ENCODE data around the gene CLEC2B. TPM values are rescaled to one million over a fixed set of nuclear protein-coding genes. Genes with fewer than 3 reads are reported as not detected.
A peak's percentile ranks its signal among the peaks of the same experiment; 100 is the strongest.

The CLEC2B gene
- total RNA-seq (2022) = 0.51 TPM in 1 of 2 replicates, not detected in the other
- Bru-seq, nascent RNA = percentile 13 among the genes with signal in this experiment
- not detected for BruChase-seq, experiment 1, labeled RNA remaining after a 6-hour chase
- not detected for BruChase-seq, experiment 2, labeled RNA remaining after a 2-hour chase
- long read RNA-seq = 0 reads

DNA sequence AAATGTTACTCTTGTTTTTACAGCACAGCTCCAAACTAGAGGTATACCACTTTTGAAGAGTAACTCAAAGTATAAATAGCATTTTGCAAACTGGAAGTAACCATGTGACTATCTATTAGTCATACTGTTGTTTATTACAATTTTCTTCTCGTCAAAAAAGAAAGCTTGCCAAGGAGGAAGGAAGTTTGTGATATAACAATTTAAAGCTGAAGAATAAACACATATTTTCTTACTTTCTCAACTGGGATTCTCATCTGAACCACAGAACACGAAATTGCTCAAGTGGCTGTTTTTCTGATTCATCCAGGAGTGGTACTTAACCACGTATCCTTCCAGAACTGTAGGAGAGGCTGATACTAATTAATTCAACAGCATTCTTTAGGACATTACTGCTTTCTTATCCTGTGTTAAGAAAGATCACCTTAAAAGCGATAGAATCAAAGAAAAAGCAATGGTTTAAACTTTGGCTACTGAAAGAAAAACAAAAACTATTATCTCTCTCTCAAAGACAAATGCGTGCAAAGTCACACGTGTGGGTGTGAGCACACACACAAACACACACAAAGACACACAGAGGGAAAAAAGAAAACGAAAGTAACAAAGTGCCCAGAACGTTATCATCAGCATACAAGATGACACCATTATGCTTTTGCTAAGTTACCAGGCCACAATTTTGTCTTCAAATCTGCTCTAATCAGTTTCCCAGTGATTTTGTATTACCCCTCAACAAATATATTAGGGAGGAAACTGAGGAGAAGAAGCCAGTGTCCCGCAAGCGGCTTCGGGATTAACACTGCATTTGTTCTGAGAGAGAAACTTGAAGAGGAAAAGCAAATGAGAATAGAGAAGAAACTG, at the start of gene CLEC2B:
CLEC2B (minus strand) TSS at position 48 of the 855 bp plus-strand sequence.
- TF ChIP-seq, protein P1, sequence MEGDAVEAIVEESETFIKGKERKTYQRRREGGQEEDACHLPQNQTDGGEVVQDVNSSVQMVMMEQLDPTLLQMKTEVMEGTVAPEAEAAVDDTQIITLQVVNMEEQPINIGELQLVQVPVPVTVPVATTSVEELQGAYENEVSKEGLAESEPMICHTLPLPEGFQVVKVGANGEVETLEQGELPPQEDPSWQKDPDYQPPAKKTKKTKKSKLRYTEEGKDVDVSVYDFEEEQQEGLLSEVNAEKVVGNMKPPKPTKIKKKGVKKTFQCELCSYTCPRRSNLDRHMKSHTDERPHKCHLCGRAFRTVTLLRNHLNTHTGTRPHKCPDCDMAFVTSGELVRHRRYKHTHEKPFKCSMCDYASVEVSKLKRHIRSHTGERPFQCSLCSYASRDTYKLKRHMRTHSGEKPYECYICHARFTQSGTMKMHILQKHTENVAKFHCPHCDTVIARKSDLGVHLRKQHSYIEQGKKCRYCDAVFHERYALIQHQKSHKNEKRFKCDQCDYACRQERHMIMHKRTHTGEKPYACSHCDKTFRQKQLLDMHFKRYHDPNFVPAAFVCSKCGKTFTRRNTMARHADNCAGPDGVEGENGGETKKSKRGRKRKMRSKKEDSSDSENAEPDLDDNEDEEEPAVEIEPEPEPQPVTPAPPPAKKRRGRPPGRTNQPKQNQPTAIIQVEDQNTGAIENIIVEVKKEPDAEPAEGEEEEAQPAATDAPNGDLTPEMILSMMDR (IDR thresholded peaks at IDR 0.05; ENCODE audit: unreplicated experiment) = no peak
- Mint-ChIP-seq H3K27me3 (ENCODE audit: unreplicated experiment) (no peaks in the 10 kb centered on the region), H3K4me1 (ENCODE audit: low read depth, unreplicated experiment) (peaks cover 8% of the 10 kb centered on the region), H3K4me3 (ENCODE audit: low read depth, unreplicated experiment) (peak within 1 kb of the TSS; percentile 64), H3K9me3 (ENCODE audit: low read depth, unreplicated experiment) (no peaks in the 10 kb centered on the region), H3K36me3 (ENCODE audit: insufficient read depth, unreplicated experiment) (no peaks in the 10 kb centered on the region), H3K27ac (ENCODE audit: unreplicated experiment) (peak within 1 kb of the TSS; percentile 32)
- CTCF ChIA-PET = no interaction called here
- DNase-seq = no peak
- intact Hi-C loops (cut with micrococcal nuclease; ENCODE audit: unreplicated experiment) = no loop called here
- BruUV-seq (replicated peaks) = no TSS peak

DNA sequence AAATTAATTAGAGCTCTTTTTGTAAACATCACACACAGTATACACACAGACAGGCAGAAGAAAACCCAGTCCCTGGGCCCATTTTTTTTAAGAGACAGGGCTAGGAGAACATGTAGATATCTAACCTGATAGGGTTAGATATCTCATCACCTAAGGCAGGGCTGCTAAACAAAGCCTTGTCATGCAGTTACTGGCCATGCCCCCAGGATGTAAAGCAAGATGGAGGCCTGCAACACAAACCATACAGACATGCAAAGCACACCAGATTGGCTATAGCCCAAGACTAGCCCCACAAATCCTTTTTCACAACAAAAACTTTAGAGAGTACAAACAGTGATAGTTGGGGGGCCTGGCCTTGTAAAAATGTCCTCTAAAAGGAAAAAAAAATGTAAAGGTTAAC, 42.6 kb upstream of the CLEC2B start:
- CTCF ChIA-PET = no interaction called here
- Mint-ChIP-seq H3K27ac (ENCODE audit: unreplicated experiment) (no peak overlapping the region), H3K4me3 (ENCODE audit: low read depth, unreplicated experiment) (no peak overlapping the region), H3K27me3 (ENCODE audit: unreplicated experiment) (peaks cover 42% of the 10 kb centered on the region), H3K9me3 (ENCODE audit: low read depth, unreplicated experiment) (peaks cover 14% of the 10 kb centered on the region), H3K4me1 (ENCODE audit: low read depth, unreplicated experiment) (no peaks in the 10 kb centered on the region), H3K36me3 (ENCODE audit: insufficient read depth, unreplicated experiment) (no peaks in the 10 kb centered on the region)
- TF ChIP-seq, protein P1 (IDR thresholded peaks at IDR 0.05; ENCODE audit: unreplicated experiment) = no peak
- no TSS peak for BruUV-seq (replicated peaks)
- intact Hi-C loops (cut with micrococcal nuclease; ENCODE audit: unreplicated experiment) = no loop called here
- DNase-seq = no peak

- intact Hi-C loops (cut with micrococcal nuclease; ENCODE audit: unreplicated experiment) = no loop called here
- CTCF ChIA-PET = no interaction called here
- H3K36me3 Mint-ChIP-seq (ENCODE audit: insufficient read depth, unreplicated experiment) = no peaks in the 10 kb centered on the region
- no peak for DNase-seq
- peaks cover 14% of the 10 kb centered on the region for H3K9me3 Mint-ChIP-seq (ENCODE audit: low read depth, unreplicated experiment)
- no peak overlapping the region for H3K27ac Mint-ChIP-seq (ENCODE audit: unreplicated experiment)
- no peak overlapping the region for H3K4me3 Mint-ChIP-seq (ENCODE audit: low read depth, unreplicated experiment)
- TF ChIP-seq, protein P1 (IDR thresholded peaks at IDR 0.05; ENCODE audit: unreplicated experiment) = no peak
- no TSS peak for BruUV-seq (replicated peaks)
- H3K4me1 Mint-ChIP-seq (ENCODE audit: low read depth, unreplicated experiment) = no peaks in the 10 kb centered on the region
- H3K27me3 Mint-ChIP-seq (ENCODE audit: unreplicated experiment) = peaks cover 42% of the 10 kb centered on the region
Measured at GRCh38 chr12:9910716-9911421, 41.7 kb upstream of the CLEC2B start.

DNA sequence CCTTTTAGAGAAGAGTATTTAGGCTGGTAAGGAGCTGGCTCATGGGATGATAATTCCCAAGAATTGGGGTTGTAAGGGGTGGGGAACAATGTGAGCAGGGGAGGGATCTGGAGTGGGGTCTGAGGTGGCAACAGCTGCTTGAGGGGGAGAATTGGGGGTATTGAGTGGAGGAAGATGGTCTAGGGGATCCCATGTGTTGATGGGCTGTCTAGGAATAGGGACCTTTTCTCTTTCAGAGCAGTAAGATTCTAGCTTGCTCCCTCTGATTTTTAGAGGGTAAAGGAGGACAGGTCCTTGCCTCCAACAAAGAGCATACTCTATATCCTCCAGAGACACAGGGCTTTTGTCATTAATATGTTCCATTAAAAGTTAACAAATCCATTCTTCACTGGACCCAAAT, 40.6 kb upstream of the CLEC2B start:
- TF ChIP-seq, protein P1 (IDR thresholded peaks at IDR 0.05; ENCODE audit: unreplicated experiment) = no peak
- BruUV-seq (replicated peaks) = no TSS peak
- no peak for DNase-seq
- intact Hi-C loops (cut with micrococcal nuclease; ENCODE audit: unreplicated experiment) = no loop called here
- H3K27me3 Mint-ChIP-seq (ENCODE audit: unreplicated experiment) = peaks cover 42% of the 10 kb centered on the region
- no peak overlapping the region for H3K4me3 Mint-ChIP-seq (ENCODE audit: low read depth, unreplicated experiment)
- no peak overlapping the region for H3K27ac Mint-ChIP-seq (ENCODE audit: unreplicated experiment)
- H3K9me3 Mint-ChIP-seq (ENCODE audit: low read depth, unreplicated experiment) = peaks cover 14% of the 10 kb centered on the region
- CTCF ChIA-PET = no interaction called here
- H3K36me3 Mint-ChIP-seq (ENCODE audit: insufficient read depth, unreplicated experiment) = no peaks in the 10 kb centered on the region
- H3K4me1 Mint-ChIP-seq (ENCODE audit: low read depth, unreplicated experiment) = no peaks in the 10 kb centered on the region
